GM21390 (cell line): ENCODE measurements around the gene SLC4A9.

ENCODE experiments used
- ATAC-seq: cut with Tn5 transposase; IDR thresholded peaks from one replicate; pipeline ENCODE4 v1.9.1; 2021; ENCODE audit not compliant: unreplicated experiment

The SLC4A9 gene

DNA sequence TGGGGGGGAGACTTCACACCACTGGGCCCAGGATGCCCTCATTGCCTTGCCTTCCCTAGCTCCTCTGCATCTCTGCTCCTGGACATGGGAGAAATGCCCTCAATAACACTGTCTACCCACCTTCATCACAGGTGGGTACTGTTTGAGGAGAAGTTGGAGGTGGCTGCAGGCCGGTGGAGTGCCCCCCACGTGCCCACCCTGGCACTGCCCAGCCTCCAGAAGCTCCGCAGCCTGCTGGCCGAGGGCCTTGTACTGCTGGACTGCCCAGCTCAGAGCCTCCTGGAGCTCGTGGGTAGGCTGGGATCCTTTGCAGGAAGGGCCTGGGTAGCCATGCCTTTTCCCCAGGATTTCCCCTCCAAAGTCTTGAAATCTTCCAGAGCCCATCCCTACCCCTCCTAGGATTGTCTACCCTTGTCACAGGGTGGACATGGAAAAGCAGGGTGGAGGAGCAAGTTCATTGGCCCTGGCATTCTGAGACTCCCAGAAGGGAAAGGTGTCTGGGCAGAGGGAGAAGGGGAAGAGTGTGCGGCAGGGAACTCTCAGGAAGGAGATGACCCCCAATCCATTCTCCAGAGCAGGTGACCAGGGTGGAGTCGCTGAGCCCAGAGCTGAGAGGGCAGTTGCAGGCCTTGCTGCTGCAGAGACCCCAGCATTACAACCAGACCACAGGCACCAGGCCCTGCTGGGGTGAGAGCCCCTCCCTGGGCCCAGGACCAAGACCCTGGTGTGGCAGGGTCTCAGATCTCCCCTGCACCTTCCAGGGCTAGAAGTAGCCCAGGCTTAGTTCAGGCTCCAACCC lies 886 bp downstream of the SLC4A9 start:
- no peak for ATAC-seq

DNA sequence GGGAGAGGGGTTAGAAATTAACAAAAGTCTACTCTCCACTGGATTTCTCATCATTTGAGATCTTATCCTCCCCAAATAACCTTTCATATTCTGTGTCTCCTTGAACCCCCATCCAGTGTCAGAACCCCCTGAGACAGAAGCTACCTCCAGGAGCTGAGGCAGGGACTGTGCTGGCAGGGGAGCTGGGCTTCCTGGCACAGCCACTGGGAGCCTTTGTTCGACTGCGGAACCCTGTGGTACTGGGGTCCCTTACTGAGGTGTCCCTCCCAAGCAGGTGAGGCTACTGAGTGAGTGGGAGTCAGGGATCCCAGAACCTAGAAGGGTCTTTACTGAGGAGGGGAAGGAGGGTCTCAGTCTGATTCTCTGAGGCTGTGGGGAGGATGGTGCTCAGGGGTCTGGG lies 1.9 kb downstream of the SLC4A9 start:
- no peak for ATAC-seq

DNA sequence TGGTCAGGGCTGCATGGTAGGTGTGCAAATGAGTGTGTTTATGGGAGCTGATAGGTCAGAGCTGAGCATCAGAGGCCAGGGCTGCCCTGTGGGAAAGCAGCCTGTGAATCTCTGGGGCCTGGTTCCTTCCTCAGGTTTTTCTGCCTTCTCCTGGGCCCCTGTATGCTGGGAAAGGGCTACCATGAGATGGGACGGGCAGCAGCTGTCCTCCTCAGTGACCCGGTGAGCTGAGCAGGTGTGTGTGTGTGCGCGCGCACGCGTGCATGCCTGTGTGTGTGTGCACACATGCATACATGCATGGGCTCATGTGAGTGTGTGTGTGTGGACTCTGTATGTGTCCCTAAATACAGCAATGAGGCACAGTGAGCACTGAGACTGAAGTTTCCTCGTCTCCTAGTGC lies 2.3 kb downstream of the SLC4A9 start:
- ATAC-seq = no peak

DNA sequence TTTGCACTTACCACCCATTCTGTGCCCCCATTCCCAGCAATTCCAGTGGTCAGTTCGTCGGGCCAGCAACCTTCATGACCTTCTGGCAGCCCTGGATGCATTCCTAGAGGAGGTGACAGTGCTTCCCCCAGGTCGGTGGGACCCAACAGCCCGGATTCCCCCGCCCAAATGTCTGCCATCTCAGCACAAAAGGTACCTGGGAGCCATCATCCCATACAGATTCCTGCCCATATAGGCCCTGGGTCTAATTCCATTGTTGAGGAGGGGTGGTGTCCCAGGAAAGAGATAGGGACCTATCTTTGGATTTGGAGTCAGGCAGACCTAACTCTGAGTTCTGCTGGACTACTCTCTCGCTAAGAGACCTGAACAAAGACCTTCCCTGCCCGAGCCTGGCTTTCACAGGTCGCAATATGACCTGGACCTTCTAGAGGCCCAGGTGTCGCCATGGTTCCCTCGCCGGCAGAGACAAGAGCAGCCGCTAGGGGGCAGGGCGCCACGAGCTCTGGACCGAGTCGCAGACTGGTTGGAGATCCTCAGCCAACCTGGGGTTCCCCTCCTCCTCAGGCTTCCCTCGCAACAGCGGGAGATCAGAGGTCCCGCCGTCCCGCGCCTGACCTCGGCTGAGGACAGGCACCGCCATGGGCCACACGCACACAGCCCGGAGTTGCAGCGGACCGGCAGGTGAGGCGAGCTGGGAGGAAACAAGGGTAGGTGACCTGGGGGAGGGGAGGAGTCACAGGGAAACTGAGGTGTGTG lies 3.1 kb downstream of the SLC4A9 start:
- peak; percentile 92 for ATAC-seq

DNA sequence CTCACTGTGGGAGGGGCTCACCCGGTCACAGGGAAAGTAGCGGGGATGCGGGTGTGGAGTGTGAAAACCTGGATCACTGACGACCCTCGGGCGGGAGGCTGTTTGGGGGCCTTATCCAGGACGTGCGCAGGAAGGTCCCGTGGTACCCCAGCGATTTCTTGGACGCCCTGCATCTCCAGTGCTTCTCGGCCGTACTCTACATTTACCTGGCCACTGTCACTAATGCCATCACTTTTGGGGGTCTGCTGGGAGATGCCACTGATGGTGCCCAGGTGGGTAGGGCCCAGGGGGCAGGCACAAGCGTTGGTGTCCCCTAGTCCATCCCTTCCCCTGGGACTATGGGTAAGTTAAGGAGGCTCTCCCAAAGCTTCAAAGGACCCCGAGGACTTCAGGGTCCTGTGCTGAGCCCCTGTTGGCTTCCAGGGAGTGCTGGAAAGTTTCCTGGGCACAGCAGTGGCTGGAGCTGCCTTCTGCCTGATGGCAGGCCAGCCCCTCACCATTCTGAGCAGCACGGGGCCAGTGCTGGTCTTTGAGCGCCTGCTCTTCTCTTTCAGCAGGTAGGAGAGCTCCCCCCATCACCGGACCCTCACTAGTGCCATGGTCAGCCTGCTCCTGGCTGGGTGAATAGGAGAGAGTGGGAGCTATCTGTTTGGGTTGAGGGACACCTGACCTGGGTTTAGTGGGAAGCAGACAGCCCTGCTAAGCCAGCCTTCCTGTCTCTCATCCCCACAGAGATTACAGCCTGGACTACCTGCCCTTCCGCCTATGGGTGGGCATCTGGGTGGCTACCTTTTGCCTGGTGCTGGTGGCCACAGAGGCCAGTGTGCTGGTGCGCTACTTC lies 3.9 kb downstream of the SLC4A9 start:
- no peak for ATAC-seq

DNA sequence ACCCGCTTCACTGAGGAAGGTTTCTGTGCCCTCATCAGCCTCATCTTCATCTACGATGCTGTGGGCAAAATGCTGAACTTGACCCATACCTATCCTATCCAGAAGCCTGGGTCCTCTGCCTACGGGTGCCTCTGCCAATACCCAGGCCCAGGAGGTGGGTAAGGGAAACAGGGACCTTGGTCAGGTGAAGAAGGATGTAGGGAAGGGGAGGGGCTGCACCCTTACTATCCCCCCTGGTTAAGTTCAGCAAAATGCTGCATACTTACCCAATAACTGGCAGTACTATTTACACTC lies 4.4 kb downstream of the SLC4A9 start:
- ATAC-seq = no peak

DNA sequence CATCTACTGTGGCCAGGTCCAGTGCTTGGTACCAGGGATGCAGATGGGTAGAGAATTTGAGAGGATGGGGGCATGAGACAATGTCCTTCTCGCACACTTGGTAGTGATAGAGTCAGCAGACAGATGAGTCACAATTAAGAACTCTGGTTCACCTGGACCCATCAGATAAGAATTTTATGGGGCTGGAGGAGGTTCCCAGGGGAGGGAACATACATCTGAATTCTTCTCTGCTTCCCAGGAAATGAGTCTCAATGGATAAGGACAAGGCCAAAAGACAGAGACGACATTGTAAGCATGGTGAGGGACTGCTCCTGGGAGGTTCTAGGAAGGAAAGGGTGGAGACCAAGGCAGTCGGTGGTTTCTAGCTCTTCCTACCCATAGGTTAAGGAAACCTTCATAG lies 5.3 kb downstream of the SLC4A9 start:
- no peak for ATAC-seq

DNA sequence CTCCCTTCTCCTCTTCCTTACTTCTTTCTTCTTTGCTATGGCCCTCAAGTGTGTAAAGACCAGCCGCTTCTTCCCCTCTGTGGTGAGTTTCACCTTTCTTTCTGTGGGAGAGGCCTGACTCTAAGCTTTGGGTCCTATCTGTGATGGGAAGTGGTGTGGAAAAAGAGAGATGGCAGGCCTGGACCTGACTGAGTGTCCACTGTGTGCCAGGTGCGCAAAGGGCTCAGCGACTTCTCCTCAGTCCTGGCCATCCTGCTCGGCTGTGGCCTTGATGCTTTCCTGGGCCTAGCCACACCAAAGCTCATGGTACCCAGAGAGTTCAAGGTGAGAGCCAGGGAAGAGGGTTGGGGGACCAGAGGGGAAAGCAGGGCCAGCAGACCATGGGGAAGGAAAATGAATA lies 5.9 kb downstream of the SLC4A9 start:
- ATAC-seq = no peak

DNA sequence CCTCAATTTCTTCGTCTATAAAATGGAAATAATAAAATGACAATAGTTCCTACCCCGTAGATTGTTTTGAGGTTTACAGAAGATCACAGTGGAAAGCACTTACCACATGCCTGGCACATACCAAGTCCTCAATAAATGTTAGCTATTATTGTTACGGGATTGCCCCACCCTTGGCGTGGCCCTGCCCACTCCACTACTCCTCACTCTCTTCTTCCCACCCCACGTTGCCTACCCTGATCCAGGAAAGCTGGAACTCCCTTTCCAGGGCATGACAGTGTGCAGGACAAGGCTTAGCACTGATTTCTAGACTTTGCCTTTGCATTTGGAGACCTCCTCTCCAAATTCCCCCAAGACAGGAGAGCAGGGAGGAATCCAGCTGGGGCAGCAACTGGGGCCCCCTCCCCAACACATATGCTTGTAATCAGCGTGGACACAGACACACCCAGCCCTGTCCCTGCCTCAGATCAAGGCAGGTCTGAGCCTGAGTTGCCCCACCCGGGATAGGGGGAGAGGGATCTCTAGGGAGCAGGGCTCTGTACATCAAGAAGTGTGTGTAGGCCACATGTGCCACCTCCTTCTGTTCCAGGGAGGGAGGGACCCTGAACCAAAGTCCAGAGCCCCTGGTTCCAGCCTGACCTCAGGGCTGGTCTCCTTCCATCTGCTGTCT lies 6.7 kb downstream of the SLC4A9 start:
- ATAC-seq = no peak

DNA sequence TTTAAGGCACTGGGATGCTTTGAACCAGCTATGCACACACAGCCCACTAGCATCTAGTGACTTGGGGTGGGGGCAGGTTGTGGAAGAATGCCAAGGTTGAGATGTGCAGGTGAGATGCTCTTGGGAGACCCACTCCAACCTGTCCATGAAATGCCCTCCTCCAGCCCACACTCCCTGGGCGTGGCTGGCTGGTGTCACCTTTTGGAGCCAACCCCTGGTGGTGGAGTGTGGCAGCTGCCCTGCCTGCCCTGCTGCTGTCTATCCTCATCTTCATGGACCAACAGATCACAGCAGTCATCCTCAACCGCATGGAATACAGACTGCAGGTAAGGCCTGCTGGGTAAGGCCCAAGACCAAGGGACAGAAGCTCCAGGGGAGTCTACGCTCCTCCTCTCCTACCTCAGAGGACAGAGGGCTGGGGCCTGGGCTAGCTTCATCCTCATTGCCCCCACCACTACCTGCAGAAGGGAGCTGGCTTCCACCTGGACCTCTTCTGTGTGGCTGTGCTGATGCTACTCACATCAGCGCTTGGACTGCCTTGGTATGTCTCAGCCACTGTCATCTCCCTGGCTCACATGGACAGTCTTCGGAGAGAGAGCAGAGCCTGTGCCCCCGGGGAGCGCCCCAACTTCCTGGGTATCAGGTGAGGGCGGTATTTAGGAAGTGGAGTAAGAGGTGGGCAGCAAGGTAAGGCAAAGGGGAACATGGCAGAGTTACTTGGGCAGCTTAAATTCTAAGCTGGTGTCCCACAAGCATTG lies 7.4 kb downstream of the SLC4A9 start:
- no peak for ATAC-seq

DNA sequence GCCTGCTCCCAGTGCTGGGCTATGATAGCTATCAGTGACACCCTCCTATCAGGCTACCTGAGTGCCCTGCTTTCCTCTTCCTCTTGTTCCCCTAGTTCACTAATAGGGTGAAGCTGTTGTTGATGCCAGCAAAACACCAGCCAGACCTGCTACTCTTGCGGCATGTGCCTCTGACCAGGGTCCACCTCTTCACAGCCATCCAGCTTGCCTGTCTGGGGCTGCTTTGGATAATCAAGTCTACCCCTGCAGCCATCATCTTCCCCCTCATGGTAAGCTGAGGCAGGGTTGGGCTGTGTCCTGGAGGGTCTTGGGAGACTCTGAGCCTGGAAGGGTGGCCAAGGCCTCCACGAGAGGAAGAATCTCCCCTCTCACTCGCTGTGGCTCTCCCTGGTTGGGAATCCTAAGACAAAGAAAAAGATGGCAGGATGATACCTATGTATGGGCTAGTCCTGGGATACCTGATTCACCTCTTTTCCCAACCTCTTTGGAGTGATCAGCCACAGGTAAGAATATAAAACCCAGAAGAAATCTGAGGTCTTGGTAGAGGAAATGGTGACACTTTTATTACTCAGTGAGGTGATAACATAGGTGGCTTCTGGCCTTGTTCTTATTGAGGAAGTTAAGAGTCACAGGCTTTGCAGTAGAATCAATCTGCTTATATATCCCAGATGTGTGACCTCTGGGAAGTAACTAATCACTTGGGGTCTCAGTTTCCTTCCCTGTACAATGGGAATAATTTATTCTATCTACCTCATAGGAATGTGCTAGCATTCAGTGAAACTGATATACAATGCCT lies 11.6 kb downstream of the SLC4A9 start:
- no peak for ATAC-seq

DNA sequence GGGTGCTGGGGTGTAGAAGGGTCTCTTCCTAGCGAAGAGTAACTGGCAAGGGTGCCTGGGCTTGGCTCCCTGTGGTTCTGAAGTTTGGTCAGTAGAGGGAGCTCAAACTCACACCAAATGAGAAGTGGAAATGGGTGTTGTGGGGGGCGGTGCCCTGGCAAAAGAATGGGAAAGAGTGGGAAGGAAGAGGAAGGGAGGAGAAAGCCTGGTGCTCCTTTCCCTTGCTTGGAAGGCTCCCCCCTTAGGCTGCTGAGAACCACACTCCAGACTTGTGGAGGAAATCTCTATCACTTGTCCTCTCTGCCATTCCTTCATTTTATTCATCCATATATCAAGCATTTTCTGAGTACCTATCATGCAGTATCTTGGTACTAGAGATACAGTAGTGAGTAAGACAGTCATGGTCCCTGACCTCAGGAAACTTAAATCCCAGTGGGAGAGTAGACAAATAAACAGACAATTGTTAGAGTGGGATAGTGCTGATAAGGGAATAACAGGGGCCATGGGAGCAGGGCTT lies 13.0 kb downstream of the SLC4A9 start:
- peak; percentile 84 for ATAC-seq

DNA sequence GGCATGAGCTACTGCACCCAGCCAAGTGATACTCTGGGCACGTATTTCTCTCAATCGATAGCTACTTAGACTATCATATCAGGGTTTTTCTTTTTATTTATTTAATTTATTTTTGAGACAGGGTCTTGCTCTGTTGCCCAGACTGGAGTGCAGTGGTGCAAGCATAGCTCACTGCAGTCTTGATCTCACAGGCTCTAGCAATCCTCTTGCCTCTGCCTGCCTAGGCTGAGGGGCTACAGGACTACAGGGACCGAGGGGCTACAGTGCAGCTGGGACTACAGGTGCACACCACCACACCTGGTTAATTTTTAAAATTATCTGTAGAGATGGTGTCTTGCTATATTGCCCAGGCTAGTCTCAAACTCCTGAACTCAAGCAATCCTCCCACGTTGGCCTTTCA lies 21.4 kb downstream of the SLC4A9 start:
- ATAC-seq = no peak

DNA sequence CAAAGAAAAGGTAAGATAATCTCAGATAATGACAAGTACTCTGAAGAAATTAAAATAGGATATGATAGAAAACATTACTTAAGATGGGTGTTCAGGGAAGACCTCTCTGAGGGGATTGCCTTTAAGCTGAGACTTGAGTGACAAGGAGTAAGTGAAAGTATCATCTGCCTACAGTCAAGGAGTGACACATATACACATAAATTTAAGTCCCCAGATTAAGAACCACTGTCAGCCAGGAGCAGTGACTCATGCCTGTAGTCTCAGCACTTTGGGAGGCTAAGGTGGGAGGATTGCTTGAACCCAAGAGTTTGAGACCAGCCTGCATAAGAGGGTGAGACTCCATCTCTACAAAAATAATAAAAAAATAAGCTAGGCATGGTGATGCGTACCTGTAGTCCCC lies 22.0 kb downstream of the SLC4A9 start:
- ATAC-seq = no peak

DNA sequence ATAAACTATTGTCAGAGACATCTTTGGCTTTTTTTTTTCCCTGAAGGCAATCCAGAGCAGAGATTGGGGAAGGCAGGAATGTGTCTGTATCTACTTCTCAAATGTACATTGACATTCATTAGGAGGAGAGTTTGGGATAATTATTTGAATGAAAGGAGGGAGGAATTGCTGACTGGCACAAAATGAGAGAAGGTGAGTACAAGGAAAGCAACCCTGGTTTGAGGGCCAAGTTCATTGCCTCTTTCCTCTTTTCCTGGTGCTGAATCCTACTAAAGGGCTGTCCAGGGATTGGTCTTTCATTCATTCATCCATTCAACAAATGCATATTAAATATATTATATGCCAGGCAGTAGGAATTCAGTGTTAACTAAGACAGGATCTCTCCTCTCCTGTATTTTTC lies 22.9 kb downstream of the SLC4A9 start:
- no peak for ATAC-seq

DNA sequence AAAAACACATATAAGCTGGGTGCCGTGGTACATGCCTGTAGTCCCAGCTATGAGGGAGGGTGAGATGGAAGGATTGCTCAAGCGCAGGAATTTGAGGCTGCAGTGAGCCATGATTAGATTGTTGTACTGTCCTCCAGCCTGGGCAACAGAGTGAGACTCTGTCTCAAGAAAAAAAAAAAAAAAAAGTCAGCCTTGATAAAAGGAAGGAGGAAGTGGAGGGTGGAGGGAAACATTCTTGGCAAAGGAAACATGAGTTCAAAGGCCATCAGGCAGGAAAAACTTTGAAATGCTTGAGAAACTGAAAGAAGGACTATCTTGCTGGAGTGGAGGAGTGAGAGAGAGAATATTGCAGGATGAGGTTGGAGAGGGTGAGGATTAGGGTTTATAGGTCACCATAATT lies 23.3 kb downstream of the SLC4A9 start:
- no peak for ATAC-seq

DNA sequence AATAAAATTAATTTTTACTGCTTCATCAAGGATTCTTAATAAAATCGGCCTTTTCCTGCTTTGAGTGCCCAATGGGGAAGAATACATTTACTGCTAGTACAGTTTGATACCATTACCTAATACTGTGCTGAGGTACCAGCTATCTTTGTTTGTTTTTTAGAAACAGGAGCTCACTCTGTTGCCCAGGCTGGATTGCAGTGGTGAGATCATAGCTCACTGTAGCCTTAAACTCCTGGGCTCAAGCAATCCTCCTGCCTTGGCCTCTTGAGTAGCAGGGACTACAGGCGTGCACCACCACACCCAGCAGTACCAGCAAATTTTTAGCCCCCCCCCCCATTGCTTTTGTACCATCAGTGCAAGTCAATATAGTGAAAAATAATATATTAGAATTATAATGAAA lies 28.1 kb downstream of the SLC4A9 start:
- no peak for ATAC-seq

DNA sequence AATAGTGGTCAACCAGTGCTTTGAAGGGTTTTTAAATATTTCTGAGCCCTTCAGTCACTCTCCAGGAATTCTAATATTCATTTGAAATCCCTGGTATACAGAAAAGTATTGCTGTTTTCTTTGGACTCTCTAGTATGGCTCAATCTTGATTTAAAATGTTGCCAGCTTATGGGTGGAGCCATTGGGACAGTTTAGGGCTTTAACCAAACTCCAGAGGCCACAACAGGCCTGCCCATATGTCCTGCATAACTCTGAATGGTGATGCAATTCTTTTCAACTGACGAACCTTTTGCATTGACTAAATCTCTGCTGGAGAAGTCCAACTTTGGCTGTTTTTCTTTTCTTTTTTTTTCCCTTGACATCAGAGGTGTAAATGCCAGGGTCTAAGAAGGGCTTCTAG lies 31.3 kb downstream of the SLC4A9 start:
- ATAC-seq = no peak

DNA sequence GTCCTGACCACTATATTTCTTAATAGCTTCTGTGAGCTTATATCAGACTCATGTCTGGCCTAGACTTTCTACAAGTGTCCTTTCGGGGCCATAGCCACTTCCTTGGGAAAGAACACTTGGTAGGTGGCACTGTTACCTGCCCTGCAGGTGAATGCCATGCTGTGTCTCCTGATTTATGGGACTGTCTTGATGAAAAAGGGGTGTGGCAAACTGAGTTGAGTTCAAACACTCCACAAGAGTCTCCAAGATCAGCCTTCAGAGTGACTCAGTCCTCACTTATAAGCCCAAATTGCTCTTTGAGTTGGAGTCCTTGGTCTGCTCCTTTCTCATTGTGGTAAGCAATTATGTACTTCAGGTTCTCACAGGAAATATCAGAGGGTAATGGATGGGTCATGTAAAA lies 31.7 kb downstream of the SLC4A9 start:
- ATAC-seq = no peak

DNA sequence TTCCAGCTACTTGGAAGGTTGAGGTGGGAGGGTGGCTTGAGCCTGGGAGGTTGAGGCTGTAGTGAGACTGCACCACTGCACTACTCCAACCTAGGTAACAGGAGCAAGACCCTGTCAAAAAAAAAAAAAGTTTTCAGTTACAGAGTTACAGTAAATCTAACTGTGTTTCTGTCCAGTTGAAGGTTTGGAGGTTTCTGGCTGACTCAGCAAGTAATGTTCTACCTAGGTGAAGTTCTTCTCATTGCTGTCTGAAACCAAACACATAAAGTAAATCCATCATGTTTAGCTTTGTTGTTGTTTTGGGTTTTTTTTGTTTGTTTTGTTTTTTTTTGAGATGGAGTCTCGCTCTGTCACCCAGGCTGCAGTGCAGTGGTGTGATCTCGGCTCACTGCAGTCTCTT lies 33.7 kb downstream of the SLC4A9 start:
- no peak for ATAC-seq
